HG02943 (cell line): ENCODE data around the gene ARHGAP42.
"Not testable (repeated sequence)": the region's sequence is repeated elsewhere in the genome, so short reads cannot be mapped to it uniquely, and the experiment has no call there.

Experiments used
- ATAC-seq: cut with Tn5 transposase; IDR thresholded peaks from one replicate; pipeline ENCODE4 v1.9.1; 2021; ENCODE audit warnings: mild to moderate bottlenecking, low read depth, moderate library complexity; ENCODE audit not compliant: unreplicated experiment

Gene ARHGAP42

GRCh38 chr11:101003468-101003867, 316.4 kb downstream of the ARHGAP42 start:
- no peak for ATAC-seq

DNA sequence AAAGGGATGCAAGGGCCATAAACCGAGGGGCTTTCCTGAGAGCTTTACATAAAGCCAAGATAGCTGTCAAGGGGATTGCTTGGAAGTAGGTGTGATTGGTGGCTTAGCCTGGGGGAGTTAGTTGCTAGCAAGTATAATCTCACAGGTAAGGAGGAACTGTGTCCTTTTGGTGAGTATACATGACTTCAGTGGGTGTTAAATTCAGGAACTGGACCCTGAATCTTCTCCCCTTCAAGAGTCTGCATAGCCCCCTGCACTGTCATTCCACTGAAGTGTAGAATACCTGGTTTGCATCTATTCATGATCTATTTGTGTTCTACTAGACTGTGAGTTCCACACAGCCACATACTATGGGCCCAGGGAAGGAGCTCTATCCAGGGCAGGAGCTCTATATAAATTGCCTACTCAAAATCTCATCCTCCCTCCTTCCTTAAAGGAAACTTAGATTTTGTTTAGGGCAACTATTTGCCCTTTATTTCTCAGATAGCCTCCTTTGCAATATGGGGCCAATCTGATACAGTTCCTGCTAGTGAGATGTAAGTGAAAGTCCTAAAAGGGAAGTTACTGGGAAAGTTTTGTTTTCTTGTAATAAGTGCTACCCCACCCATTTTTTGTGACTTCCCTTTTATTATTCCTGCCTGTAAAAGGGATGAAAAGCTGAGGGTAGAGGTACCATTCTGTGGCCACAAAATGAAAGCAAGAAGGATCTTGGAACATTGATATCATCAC, 322.0 kb downstream of the ARHGAP42 start:
- ATAC-seq = no peak

GRCh38 chr11:101009690-101010055, 322.6 kb downstream of the ARHGAP42 start:
- ATAC-seq = no peak

DNA sequence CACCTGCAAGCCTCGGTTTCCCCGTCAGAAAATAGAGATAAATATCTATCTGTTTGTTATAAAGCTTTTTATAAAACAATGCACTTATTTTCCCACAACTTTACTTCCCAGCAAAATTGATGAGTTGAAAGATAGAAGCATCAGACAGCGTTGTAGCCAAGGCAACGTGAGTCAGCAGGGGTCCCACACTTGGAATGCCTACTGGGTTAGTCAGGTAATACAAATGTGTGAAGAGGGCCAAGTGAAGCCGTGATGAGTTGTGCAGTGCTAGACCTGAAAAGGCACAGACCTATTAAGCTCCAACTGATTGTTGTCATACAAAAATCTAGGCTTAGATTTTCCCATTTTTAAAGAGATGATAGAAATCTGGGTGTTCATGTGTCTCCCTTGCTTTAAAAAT, 323.8 kb downstream of the ARHGAP42 start:
- no peak for ATAC-seq

- no peak for ATAC-seq
These were observed 324.8 kb downstream of the ARHGAP42 start for GRCh38 chr11:101011881-101012280.

- ATAC-seq = not testable (repeated sequence)
These were observed 326.6 kb downstream of the ARHGAP42 start for GRCh38 chr11:101013702-101014101.

DNA sequence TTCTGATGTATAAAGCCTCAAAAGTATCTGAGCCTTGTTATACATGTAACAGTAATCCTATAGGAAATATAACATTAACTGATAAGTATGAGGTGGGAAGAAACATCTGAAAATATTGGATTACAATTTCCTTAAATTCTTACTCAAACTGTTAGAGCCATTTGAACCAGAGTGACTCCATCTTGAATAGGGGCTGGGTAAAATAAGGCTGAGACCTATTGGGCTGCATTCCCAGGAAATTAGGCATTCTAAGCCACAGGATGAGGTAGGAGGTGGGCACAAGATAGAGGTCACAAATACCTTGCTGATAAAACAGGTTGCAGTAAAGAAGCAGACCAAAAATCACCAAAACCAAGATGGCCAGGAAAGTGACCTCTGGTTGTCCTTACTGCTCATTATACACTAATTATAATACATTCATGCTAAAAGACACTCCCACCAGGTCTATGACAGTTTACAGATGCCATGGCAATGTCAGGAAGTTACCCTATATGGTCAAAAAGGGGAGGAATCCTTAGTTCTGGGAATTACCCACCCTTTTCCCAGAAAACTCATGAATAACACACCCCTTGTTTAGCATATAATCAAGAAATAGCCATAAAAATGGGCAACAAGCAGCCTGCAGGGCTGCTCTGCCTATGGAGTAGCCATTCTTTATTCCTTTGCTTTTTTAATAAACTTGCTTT, 327.7 kb downstream of the ARHGAP42 start:
- ATAC-seq = no peak

GRCh38 chr11:101019870-101020269, 332.8 kb downstream of the ARHGAP42 start:
- no peak for ATAC-seq

GRCh38 chr11:101022256-101022655, 335.2 kb downstream of the ARHGAP42 start:
- no peak for ATAC-seq

DNA sequence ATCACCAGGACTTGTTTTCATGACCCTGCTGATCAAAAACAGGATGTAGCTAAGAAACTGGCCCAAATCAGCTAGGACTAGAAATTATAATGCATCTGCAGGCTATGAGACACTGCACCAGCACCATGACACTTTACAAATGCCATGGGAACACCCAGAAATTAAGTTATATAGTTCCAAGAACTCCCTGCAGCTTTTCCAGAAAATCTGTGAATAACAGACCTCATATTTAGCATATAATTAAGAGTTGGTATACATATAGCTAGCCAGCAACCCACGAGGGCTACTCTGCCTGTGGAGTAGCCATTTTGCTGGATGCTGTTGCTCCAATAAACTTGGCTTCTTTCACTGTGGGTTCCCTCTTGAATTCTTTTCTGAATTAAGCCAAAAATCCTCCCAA, 341.6 kb downstream of the ARHGAP42 start:
- no peak for ATAC-seq

DNA sequence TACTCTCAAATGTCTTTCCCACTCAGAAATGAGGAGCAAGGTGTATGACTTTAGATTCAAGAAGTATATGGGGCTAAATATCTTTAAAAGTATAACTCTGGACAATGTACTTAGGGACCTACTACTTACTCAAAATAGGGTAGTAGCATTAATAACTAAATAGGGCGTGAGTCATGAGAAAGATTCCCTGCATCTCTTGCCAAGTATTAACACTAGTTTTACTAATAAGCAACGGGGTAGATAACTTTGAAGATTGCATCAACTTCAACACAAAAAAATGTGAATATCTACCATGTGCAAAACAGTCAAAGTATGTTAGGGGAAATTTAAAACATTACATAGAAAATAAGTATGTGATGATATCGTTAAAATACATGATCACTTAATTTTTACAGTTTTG, 342.9 kb downstream of the ARHGAP42 start:
- no peak for ATAC-seq

DNA sequence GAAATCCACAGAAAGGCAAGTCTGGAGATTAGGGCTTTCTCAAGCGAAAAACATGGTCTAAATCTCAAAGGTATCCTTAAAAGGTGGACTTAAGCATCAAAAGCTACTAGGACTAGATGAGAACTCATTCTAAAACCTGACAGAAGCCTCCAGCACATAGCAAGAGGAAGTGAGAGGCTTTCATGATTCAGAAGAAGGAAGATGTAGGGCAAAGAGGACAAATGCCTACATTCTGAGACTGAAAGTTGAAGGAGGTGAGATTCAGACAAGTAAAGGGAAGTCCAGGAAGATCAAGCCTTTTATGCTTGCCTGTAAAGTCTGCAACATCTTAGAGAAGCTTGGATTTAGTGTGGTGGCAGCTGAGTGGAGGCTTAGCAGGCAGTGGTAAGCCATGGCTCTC, 343.6 kb downstream of the ARHGAP42 start:
- ATAC-seq = no peak

DNA sequence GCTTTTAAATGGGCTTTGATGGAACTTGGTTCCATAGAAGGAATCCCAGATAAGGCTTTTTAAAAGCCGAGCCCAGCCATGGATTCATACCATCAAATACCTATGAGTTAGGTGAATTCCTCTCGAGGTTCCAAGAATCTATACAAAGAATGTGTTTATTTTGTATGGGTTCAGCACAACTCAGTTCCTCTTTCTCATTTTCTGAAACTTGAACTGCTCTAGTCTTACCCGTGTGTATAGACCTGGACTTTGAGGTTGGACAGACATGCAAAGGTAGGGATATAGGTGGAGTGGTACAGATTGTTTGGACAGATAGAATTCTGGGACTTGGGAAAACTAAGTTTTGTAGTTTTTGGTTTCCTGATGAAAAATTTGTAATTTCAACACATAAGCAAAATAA, 344.6 kb downstream of the ARHGAP42 start:
- no peak for ATAC-seq

- no peak for ATAC-seq
These were observed 345.9 kb downstream of the ARHGAP42 start for GRCh38 chr11:101032991-101033390.

DNA sequence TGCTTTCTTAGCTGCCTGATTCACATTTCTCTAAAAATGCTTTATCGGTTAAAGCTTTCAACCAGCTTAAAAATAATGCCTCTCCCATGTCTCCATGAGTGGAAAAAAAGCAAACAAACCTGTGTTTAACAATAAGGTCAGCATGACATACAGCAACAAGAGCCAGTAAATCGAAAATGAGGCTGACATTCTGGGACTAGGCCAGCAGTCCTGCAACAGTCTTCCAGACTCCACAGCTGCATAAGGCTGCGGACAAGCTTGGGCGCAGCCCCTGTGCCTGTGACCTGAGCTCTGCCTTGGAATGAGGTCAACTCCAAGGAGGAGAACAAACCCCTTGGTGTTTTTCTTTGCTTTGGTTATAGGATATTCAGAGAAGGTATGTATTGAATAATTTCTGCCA, 347.0 kb downstream of the ARHGAP42 start:
- no peak for ATAC-seq

DNA sequence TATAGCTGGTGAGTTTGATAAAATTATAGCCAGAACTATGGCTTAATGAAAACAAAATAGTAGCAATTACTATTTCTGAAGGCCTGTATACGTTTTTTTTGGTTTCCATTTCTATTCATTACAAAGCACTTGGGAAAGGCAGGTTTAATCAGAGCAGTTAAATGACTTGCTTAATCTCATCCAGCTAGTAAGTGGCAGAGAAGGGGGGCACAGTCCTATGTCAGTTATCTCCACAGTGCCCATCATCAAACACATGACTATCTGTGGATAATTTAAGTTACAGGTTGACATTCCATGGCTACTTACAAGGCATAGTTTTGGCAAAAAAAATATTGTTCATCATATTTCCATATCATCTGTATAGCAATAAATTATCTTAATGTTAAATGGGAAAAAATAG, 348.8 kb downstream of the ARHGAP42 start:
- no peak for ATAC-seq
